D721Med (cell line): ENCODE measurements around the gene ELSPBP1.

ENCODE experiments used
- DNase-seq: peaks from one replicate; pipeline ENCODE4 v3.0.0; 2011; ENCODE audit warnings: low spot score; ENCODE audit not compliant: insufficient read length
- FAIRE-seq: peaks from 2 replicates; lab custom pipeline; 2011; peaks lifted over from hg19 to GRCh38; lab: Jason Lieb, UNC
- CTCF ChIP-seq: IDR thresholded peaks from 2 replicates; pipeline ENCODE4 v1.5.1; 2012; ENCODE audit warnings: mild to moderate bottlenecking, control low read depth; ENCODE audit not compliant: insufficient read depth; ENCODE audit errors: missing control alignments

Gene ELSPBP1

DNA sequence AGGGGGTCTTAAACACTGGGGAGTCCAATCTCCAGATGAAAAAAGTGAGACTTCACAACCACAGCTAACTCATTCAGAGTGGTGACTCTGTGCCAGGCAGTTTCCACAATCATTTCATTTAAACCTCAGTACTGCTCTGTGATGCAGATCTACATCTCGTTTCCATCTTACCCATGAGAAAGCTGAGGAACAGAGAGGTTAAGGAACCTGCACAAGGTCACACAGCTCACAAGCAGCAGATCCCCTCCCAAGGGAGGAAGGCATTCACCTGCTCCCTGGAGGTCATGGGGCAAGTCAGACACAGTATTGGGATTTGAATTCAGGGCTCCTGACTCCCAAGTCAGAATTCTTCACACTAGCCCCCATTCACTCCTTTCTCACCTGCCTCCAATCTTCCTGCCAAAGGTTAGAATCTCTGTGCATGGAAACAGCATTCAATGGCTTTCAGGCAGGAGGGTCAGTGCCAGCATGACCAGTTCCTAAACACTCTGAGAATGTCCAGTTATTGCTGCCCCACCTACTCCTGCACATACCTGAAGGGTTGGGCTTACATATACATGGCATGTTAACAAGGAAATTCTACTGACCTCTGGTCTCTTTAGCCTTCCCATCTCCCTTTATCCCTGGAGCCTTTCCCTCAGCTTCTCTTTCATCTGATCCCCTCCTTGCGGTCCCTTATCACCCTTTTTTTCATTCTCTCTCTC lies 47.6 kb downstream of the ELSPBP1 start:
- DNase-seq (no peak), FAIRE-seq (no peak)
- no peak for TF ChIP-seq CTCF

DNA sequence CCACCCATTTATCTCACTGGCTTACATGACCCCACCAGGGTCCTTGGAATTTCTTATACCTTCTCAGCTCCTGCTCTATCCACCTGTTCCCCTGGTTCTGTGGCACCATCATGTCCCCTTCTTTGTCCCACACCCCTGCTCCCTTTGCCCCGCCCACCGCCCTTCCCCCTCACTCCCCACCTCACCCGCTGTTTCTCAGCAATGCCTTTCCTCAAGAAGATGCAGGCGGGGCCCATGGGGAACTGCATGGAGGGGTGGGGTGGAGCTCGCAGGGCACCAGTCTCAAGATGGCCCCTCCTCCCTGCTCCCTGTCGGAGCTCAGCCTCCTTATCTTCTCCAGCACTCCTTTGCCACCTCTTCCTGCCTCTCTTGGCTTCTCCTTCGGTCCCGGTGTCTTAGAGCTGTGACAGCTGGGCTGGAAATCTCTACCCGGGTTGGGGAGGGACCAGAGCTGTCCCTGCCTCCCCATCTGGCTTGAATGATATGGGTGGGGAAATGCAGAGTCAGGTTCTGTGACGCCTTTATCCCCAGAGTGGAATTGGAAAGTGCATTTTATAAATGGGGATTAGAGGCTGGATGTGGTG lies 49.3 kb downstream of the ELSPBP1 start, which contains the start of gene CABP5:
TSS of gene CABP5 (minus strand) at position 405 of the 584 bp plus-strand sequence. CDS start at position 248, 157 bp downstream.
- FAIRE-seq, result no peak
- no peak for DNase-seq
- TF ChIP-seq CTCF, result no peak

DNA sequence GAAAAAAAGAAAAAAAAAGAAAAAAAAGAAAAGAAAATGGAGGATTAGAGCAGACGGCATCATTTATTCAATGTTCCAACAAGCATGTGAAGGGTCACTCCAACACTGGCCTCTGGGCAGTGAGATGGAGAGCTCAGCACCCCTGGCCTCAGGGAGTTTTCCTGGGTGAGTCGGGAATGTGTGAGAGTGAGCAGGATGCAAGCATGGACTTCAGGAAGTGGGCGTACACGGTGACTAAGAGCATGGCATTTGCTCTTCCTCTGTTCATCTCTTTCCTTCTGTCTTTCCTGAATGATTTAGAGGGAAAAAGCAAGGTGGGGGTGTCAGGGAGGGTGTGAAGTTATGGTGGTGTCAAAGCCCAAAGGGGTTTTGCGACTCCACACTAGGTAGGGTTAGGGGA lies 50.1 kb downstream of the ELSPBP1 start:
- no peak for FAIRE-seq
- no peak for TF ChIP-seq CTCF
- DNase-seq, result no peak

GRCh38 chr19:48051335-48052033 lies 57.1 kb downstream of the ELSPBP1 start:
- no peak for FAIRE-seq
- no peak for TF ChIP-seq CTCF
- DNase-seq, result no peak

DNA sequence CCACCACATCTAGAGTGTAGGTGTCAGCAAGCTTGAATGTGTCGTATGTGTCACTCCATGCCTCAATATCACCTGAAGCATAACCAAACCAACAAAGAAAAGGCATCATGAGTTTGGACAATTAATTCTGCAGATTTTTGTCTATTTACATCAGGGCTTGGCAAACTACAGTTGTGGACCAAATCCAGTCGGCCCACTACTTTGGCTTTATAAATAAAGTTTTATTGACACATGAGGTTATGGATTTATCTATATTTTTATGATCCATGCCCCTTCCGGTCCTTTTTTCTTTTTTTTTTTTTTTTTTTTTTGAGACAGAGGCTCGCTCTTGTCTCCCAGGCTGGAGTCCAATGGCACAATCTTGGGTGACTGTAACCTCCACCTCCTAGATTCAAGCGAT lies 58.6 kb downstream of the ELSPBP1 start:
- no peak for FAIRE-seq
- no peak for TF ChIP-seq CTCF
- no peak for DNase-seq

- no peak for FAIRE-seq
- DNase-seq, result no peak
- TF ChIP-seq CTCF, result no peak
These were observed 59.4 kb downstream of the ELSPBP1 start for GRCh38 chr19:48053856-48054255.
